Lower leg skin (tissue), 3 donors: ENCODE results near the gene ATP13A3.

Source experiments
- CTCF ChIP-seq, 3 donors: fragments of 450-650 bp; IDR thresholded peaks; one replicate each; pipeline ENCODE4 v1.5.1; 2016; ENCODE audit warnings: antibody characterized with exemption in 3 of 3, mild to moderate bottlenecking in 3 of 3, moderate library complexity in 2 of 3
- POLR2A ChIP-seq, 2 donors: fragments of 450-650 bp; IDR thresholded peaks; one replicate each; pipeline ENCODE4 v1.6.1; 2016 to 2017; ENCODE audit warnings: antibody characterized with exemption in 2 of 2, mild to moderate bottlenecking in 1 of 2, moderate library complexity in 1 of 2

DNA sequence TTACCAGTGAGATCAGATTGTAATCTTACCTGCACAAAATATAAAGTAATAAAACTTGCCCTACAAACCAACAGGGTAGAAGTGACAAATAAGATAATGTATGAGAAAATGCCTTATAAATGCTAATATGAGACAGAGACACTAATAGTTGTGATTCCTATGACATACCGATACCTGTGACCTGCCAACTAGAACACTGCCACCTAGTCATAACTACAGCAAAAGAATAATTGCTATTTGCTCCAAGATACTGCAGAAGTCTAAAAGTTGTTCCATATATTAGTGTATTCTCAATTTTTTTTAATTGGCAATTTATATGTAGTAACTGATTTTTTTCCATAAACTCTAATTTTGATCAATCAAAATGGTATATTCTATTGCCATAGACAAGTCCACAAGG is 62.4 kb downstream of the ATP13A3 start:
- TF ChIP-seq POLR2A (IDR thresholded peaks at IDR 0.05) = no peak
- no peak for TF ChIP-seq CTCF (IDR thresholded peaks at IDR 0.05)
